Measurements from ENCODE around the gene ADAMTSL2. TPM values are rescaled to one million over a fixed set of nuclear protein-coding genes. Genes with fewer than 3 reads are reported as not detected.
A peak's percentile ranks its signal among the peaks of the same experiment; 100 is the strongest.

ADAMTSL2 gene
- total RNA-seq, 4 donors from 2014 or later, result 11.1 to 38.9 (median 26.9) TPM

DNA sequence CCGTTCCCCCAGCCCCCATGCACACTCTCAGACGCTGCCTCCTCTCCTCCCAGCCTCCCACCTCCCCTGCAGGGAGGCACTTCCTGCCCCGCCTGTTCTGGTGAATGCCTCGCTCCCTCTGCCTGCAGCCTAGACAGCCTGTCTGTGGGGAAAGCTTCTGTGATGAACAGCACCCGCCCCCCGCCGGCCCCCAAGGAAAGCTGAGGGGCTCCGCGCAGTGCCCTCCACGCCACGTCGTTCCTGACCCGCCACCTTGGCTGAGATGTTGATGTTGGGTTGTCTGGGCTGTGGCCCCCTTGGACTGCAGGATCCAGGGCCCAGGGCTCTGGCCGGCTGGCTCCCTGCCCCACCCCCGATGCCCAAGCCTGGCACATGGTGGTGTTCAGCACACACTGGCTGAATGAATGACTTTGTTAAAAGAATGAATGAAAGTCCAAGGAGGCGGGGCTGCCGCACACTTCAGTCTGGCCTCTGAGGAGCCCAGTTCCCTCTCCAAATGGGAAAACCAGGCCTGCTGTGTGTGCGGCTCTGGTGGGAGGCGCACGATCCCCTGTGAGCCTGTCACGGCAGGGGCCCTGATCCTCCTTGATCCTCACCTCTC lies 7.7 kb upstream of the ADAMTSL2 start:
- no peak for DNase-seq (ENCODE audit: low spot score in 2 of 2)
- Histone ChIP-seq H3K27me3 (peaks cover 0 to 45% of the 10 kb centered on the region in 2 donors), H3K9me3 (no peaks in the 10 kb centered on the region), H3K36me3 (no peaks in the 10 kb centered on the region), H3K4me1 (peaks cover 0 to 35% (median 17%) of the 10 kb centered on the region in 4 donors), H3K27ac (peak overlapping the region in 3 of 4 donors; percentile 7 to 55 (median 26)), H3K4me3 (no peak overlapping the region)
- TF ChIP-seq, protein P1, sequence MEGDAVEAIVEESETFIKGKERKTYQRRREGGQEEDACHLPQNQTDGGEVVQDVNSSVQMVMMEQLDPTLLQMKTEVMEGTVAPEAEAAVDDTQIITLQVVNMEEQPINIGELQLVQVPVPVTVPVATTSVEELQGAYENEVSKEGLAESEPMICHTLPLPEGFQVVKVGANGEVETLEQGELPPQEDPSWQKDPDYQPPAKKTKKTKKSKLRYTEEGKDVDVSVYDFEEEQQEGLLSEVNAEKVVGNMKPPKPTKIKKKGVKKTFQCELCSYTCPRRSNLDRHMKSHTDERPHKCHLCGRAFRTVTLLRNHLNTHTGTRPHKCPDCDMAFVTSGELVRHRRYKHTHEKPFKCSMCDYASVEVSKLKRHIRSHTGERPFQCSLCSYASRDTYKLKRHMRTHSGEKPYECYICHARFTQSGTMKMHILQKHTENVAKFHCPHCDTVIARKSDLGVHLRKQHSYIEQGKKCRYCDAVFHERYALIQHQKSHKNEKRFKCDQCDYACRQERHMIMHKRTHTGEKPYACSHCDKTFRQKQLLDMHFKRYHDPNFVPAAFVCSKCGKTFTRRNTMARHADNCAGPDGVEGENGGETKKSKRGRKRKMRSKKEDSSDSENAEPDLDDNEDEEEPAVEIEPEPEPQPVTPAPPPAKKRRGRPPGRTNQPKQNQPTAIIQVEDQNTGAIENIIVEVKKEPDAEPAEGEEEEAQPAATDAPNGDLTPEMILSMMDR (IDR thresholded peaks at IDR 0.05), result no peak
- 25 to 35% methylated on average over 9 to 19 of the region's 21 CpGs for WGBS, 2 donors

GRCh38 chr9:133527444-133527920 lies 7.0 kb upstream of the ADAMTSL2 start:
- H3K4me1 ChIP-seq, result peaks cover 0 to 35% (median 17%) of the 10 kb centered on the region in 4 donors
- TF ChIP-seq, protein P1 (IDR thresholded peaks at IDR 0.05), result no peak
- TF ChIP-seq POLR2A (IDR thresholded peaks at IDR 0.05) (no peak), EP300 (IDR thresholded peaks at IDR 0.05) (no peak)
- no peak overlapping the region for H3K4me3 ChIP-seq
- H3K9me3 ChIP-seq, result no peaks in the 10 kb centered on the region
- H3K27ac ChIP-seq, result peak overlapping the region in 3 of 4 donors; percentile 7 to 55 (median 26)
- peaks cover 0 to 52% of the 10 kb centered on the region in 2 donors for H3K27me3 ChIP-seq
- 18 to 27% methylated on average over 17 to 18 of the region's 18 CpGs for WGBS, 2 donors
- no peaks in the 10 kb centered on the region for H3K36me3 ChIP-seq
- DNase-seq (ENCODE audit: low spot score in 2 of 2), result no peak

- peaks cover 0 to 55% of the 10 kb centered on the region in 2 donors for H3K27me3 ChIP-seq
- peak overlapping the region in 2 of 4 donors; percentile 26 to 55 for H3K27ac ChIP-seq
- no peaks in the 10 kb centered on the region for H3K36me3 ChIP-seq
- H3K9me3 ChIP-seq, result no peaks in the 10 kb centered on the region
- WGBS, 2 donors, result 59% methylated on average over 20 to 21 of the region's 22 CpGs
- TF ChIP-seq, protein P1 (IDR thresholded peaks at IDR 0.05), result no peak
- no peak for TF ChIP-seq POLR2A (IDR thresholded peaks at IDR 0.05)
- TF ChIP-seq EP300 (IDR thresholded peaks at IDR 0.05), result no peak
- no peak overlapping the region for H3K4me3 ChIP-seq
- no peak for DNase-seq (ENCODE audit: low spot score in 2 of 2)
- H3K4me1 ChIP-seq, result peaks cover 0 to 41% (median 17%) of the 10 kb centered on the region in 4 donors
Observed at GRCh38 chr9:133528001-133528875, 6.3 kb upstream of the ADAMTSL2 start.

GRCh38 chr9:133528876-133529241 lies 5.6 kb upstream of the ADAMTSL2 start:
- WGBS, 2 donors, result 56 to 68% methylated on average over 10 to 11 of the region's 11 CpGs
- Histone ChIP-seq H3K27ac (peak overlapping the region in 1 of 4 donors; percentile 17), H3K4me3 (no peak overlapping the region), H3K4me1 (peaks cover 0 to 47% (median 20%) of the 10 kb centered on the region in 4 donors), H3K36me3 (no peaks in the 10 kb centered on the region), H3K9me3 (no peaks in the 10 kb centered on the region), H3K27me3 (peaks cover 0 to 58% of the 10 kb centered on the region in 2 donors)
- DNase-seq (ENCODE audit: low spot score in 2 of 2), result no peak
- TF ChIP-seq POLR2A (IDR thresholded peaks at IDR 0.05) (no peak), EP300 (IDR thresholded peaks at IDR 0.05) (no peak)
- TF ChIP-seq, protein P1 (IDR thresholded peaks at IDR 0.05), result no peak

DNA sequence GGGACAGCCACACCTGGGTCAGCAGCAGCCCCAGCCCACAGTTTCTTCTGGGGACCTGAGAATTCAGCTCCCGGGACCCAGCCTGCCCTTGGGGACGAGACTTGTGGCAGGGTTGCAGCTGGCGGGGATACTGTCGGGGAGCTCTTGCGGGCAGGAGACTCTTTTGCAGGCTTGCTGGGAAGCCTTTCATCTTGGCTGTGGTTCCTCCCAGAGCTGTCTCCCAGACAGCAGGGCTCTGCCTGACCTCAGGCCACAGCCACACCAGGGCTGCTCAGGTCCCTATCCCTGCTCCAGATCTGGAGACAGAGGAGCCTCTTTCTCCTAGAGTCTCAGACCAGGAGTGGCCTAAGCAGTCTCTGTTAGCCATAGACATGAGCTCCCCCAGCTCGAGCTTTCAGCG lies 5.0 kb upstream of the ADAMTSL2 start:
- DNase-seq (ENCODE audit: low spot score in 2 of 2), result no peak
- no peak overlapping the region for H3K27ac ChIP-seq
- 65 to 82% methylated on average over 5 to 6 of the region's 7 CpGs for WGBS, 2 donors
- no peaks in the 10 kb centered on the region for H3K9me3 ChIP-seq
- no peak overlapping the region for H3K4me3 ChIP-seq
- H3K4me1 ChIP-seq, result peaks cover 0 to 53% (median 25%) of the 10 kb centered on the region in 4 donors
- TF ChIP-seq, protein P1 (IDR thresholded peaks at IDR 0.05), result no peak
- peaks cover 0 to 64% of the 10 kb centered on the region in 2 donors for H3K27me3 ChIP-seq
- no peaks in the 10 kb centered on the region for H3K36me3 ChIP-seq

Data from tibial nerve (tissue), 4 donors.